HL-60/S4 treated with retinoic acid at 250 ng/mL for 4 days and 3 days (cell line): ENCODE results near the gene GTPBP2.
"Not testable (repeated sequence)": the region's sequence is repeated elsewhere in the genome, so short reads cannot be mapped to it uniquely, and the experiment has no call there.

ENCODE experiments used
- in situ Hi-C: fragments of 300-500 bp; cut with MboI; formaldehyde crosslinking; loops from 2 replicates; pipeline ENCODE4 v1.7.0; 2022; ENCODE audit warnings: low sequenced_read_pairs

GTPBP2 gene

DNA sequence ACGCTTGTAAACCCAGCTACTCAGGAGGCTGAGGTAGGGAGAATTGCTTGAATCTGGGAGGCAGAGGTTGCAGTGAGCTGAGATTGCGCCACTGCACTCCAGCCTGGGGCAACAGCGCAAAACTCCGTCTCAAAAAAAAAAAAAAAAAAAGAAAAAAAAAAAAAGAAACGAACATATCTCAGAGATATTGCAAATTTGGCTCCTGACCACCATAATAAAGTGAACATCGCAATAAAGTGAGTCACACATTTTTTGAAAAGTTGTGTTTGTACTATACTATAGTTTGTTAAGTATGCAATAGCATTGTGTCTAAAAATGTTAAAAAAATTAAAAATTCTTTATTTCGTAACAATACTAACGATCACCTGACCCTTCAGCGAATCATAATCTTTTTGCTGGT, 29.1 kb upstream of the GTPBP2 start:
- in situ Hi-C loops = no loop called here

DNA sequence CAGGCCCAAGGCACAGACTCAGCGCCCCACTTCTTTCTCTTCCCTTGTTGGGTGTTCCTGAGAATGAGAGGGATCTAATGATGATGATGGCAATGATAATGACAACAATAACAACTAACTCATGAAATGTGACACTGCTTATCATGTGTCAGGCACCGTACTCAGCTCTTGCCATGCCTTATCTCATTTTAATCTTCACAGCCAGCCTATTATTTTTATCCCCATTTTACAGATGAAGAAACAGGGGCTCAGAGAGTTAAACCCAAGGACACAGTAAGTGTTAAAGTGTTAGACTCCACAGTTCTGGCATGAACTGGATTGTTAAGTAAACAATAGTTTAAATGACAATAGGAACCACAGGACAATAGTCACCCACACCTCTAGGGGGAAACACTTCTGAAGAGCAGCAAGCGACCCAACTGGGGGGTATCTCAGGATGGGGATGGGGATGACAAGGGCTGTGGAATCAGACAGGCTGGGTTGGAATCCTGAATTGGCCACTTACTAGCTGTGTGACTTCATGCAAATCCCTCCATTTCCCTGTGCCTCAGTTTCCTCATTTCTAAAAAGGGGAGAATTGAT, 28.2 kb upstream of the GTPBP2 start:
- in situ Hi-C loops = no loop called here

DNA sequence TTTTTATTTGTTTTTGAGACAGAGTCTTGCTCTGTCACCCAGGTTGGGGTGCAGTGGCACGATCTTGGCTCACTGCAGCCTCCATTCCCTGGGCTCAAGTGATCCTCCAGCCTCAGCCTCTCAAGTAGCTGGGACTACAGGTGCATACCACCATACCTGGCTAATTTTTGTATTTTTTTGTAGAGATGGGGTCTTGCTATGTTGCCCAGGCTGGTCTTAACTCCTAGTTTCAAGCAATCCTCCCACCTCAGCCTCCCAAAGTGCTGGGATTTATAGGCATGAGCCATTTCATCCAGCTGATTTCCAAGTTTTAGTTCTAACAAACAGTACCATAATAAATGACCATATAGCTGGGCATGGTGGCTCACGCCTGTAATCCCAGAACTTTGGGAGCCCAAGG, 23.8 kb upstream of the GTPBP2 start:
- in situ Hi-C loops = not testable (repeated sequence)

DNA sequence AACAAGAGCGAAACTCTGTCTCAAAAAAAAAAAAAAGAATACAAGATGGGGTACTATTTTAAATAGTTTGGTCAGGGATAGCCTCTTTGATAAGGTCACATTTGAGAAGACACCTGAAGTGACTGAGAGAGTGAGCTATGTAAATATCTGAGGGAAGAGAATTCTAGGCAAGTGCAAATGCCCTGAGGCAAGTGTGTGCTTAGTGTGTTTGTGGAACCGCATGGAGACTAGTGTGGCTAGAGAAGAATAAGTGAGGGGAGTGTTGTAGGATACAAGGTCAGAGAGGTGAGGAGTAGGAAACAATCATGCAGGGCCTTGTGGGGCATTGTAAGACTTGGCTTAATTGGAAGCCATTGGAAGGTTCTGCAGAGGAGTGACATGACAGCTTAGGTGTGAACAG, 19.2 kb upstream of the GTPBP2 start:
- in situ Hi-C loops = no loop called here

DNA sequence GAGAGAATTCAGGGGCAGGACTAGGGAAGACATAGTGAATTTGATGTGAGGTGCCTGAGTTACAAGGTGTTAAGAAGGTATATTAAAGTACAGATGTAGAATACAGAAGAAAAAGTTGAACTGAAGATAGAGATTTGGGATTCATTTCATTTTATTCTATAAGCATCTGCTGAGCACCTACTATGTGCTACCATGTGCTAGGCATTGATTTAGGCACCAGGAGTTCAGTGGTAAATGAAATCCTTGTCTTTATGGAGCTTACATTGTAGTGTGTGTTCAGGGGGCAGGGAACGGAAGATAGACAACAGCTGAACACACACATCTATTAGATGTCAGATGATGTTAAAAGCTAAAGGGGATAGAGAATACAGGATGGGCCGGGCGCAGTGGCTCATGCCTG, 18.5 kb upstream of the GTPBP2 start:
- in situ Hi-C loops = no loop called here

DNA sequence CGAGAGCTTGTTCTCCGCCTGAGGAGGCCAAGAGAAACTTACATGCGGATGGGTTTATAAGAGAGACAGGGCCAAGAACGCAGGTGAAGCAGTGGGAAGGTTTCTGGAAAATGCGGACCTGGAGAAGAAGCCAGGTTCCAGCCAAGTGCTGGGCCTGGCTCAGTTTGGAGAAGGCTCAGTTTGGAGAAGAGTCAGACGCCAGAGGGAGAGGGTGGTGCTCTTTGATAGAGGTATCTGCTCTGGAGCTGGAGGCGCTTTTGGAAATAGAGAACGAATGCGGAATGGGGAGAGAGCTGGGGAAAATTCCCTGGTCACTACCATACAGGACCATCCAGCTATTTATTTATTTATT, 16.5 kb upstream of the GTPBP2 start:
- in situ Hi-C loops = no loop called here

DNA sequence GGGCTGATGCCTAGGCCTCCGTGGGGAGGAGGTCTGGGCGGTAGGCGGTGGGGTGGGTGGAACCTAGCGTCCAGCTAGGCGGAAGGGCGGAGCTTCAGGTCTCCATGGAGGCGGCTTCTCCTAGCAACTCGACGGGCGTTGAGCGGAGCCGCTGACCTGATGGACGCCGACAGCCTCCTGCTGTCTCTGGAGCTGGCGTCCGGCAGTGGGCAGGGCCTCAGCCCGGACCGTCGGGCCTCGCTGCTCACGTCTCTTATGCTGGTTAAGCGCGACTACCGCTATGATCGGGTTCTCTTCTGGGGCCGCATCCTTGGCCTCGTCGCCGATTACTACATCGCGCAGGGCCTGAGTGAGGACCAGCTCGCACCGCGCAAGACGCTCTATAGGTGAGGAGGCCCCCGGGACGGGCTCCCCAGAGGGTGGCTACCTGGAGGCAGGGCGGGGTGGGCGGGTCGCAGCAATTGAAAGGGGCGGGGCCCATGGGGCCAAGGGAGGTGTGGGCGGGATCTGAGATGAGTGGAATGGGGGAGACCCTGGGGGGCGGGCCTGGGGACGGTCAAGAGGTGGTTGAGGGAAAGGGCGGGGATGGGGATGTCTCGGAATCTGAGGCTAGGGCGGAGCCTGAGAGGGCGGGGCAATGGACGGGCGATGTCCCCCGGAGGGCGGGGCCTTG, 16.0 kb upstream of the GTPBP2 start, which contains the start of gene RSPH9:
Gene RSPH9, plus strand, starts transcription at position 97 of the 673 bp plus-strand sequence. Its CDS starts 63 bp downstream, at position 160.
- in situ Hi-C loops = no loop called here

DNA sequence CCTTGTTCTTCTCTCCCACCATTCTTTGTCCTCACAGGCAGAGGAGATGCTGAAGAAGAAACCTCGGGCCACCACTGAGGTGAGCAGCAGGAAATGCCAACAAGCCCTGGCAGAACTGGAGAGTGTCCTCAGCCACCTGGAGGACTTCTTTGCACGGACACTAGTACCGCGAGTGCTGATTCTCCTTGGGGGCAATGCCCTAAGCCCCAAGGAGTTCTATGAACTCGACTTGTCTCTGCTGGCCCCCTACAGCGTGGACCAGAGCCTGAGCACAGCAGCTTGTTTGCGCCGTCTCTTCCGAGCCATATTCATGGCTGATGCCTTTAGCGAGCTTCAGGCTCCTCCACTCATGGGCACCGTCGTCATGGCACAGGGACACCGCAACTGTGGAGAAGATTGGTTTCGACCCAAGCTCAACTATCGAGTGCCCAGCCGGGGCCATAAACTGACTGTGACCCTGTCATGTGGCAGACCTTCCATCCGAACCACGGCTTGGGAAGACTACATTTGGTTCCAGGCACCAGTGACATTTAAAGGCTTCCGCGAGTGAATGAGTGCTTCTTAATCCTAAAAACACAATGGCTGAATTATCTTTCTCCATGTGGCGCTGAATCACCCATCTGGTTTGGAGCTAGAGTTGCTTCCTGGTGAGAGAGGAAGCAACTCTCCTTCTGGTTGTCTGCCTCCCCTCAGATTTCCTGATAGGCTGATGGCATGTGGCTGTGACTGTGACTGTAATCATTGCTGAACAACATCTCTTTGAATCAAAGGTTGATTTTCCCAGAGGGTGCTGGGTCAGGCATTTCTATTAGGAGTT, 11.1 kb upstream of the GTPBP2 start:
- in situ Hi-C loops = no loop called here

DNA sequence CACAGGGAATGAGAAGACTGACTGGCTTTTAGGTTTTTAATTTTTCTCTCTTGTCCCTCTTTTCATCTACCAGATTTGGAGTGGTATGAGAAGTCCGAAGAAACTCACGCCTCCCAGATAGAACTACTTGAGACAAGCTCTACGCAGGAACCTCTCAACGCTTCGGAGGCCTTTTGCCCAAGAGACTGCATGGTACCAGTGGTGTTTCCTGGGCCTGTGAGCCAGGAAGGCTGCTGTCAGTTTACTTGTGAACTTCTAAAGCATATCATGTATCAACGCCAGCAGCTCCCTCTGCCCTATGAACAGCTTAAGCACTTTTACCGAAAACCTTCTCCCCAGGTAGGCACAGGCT, 7.2 kb upstream of the GTPBP2 start:
- in situ Hi-C loops = no loop called here

DNA sequence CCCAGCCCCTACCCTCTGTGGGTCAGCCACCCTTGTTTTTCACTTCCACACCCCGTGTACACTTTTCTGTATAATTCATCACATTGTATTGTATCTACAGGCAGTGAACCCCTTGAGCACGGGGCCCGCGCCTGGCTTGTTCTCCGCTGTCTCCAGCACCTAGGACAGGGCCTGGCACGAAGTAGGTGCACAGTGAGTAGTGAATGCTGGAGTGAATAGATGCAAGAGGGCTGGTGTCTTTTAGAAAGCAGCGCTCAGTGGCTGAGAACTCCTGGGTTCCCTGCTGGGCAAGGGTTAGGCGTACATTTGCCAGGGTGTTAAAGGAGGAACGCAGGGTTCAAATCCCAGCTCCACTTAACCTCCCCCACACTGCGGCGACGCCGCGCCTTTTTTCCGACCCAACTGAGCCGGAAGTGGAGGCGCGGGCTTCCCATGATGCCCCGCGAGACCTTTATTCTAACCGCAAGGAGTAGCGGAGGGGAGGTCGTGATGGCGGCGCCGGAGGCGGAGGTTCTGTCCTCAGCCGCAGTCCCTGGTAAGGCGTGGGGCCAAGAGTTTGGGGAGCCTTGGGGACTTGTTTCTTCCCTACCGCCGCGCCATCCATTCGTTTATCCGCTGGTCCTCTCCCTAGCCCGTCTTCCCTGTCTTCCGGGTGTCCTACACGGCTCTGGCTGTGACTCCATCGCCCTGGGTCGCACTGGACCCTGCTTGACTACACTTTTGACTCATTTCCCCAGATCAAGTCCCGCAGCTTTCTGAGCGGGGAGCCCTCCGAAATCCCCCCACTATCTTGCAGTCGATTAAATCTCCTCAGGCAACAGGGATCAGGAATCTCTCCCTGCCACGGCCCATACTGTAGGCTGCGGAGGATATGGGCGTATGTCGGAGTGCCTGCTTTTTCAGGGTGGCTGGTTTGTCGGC, 6.6 kb upstream of the GTPBP2 start, which contains the start of gene MAD2L1BP:
Gene MAD2L1BP, plus strand, starts transcription at position 454 of the 921 bp plus-strand sequence. Its CDS starts 36 bp downstream, at position 490.
- in situ Hi-C loops = no loop called here

DNA sequence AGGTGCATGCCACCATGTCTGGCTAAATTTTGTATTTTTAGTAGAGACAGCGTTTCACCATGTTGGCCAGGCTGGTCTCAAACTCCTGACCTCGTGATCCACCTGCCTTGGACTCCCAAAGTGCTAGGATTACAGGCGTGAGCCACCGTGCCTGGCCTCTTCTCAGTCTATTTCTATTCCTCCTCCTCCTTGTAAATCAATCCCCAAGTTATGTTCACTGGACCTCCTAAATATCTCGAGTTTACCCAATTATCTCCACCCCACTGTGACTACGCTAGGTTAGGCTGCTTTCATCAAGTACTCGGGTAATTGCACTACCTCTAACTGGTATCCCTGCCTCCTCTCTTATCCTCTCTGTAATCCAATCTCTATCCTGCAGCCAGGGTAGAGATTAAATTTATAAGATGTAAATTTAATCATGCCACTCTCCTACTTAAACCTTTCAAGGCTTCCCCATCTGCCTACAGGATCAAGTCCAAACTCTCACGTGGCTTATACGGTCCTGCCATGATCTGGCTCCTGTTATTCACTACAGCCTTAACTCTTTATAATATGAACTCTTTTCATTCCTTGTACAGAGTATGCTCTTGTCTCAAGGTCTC, 5.7 kb upstream of the GTPBP2 start:
- in situ Hi-C loops = no loop called here

DNA sequence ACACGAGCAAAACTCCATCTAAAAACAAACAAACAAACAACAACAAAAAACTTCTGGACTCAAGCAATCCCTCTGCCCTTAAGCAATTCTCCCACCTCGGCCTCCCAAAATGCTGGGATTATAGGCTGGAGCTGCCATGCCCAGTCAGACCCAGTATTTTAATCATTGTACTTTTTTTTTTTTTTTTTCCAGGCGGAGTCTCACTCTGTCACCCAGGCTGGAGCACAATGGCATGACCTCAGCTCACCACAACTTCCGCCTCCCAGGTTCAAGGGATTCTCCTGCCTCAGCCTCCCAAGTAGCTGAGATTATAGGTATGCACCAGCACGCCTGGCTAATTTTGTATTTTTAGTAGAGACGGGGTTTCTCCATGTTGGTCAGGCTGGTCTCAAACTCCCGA, 3.9 kb upstream of the GTPBP2 start:
- in situ Hi-C loops = not testable (repeated sequence)

DNA sequence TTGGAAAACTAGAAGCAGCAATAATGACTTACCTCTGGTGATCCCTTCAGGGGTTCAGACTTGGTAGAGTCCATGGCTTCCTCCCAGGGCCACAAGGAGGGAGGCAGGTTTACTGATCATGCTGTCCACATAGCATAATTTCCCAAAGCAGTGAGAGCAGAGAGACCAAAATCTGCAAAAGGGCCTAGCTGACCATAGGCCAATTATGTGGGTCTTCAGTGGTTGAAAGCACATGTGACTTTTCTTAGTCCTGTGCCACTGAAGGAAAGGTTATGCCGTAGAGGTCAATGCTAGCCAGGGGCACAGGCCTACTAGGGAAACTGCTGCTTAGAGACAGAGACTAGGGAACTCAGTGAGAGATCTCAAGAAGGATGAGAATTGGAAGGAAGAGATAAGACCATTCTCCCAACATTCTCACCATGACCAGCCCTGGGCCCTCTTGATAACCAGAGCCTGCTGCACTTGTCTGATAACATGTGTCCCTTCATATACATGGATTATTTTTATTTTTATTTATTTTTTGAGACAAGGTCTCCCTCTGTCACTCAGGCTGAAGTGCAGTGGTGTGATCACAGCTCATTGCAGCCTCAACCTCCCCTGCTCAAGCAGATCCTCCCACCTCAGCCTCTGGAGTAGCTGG, 2.0 kb upstream of the GTPBP2 start:
- in situ Hi-C loops = no loop called here

DNA sequence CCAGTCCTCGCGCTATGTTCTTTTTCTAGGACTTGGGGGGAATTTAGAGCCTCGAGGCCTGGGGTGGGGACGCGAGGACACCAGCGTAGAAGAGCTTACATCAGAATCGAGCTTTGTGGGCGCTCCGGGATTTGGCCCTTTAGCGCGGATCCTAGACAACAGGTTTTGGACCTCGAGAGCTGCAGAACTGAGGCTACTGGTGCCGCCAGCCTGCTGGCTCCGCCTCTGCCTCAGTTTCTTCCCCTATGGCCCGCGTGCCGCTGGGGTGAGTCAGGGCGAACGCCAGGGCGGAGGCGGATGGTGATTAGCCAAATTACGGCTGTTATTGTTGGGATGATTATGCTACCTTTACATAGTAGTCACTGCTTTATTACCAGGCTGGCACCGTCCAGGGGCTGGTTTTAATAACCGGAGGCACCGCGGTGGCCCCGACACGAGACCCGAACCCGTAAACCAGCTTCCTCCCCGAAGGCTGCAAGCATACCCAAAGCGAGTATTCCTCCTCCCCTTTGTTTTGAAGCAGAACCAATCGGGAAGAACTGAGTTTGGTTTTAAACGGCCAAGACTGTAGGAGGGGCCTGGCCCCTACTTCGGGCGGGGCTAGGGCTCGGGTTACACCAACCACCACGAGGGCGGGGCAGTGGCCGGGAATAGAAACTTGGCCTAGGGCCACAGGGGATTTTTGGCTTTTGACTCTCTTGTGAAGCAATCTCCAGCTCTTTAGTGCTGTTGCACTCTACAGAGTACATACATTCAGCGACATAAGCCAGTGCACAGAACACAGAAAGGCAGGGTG, 639 bp upstream of the GTPBP2 start:
- in situ Hi-C loops = no loop called here

DNA sequence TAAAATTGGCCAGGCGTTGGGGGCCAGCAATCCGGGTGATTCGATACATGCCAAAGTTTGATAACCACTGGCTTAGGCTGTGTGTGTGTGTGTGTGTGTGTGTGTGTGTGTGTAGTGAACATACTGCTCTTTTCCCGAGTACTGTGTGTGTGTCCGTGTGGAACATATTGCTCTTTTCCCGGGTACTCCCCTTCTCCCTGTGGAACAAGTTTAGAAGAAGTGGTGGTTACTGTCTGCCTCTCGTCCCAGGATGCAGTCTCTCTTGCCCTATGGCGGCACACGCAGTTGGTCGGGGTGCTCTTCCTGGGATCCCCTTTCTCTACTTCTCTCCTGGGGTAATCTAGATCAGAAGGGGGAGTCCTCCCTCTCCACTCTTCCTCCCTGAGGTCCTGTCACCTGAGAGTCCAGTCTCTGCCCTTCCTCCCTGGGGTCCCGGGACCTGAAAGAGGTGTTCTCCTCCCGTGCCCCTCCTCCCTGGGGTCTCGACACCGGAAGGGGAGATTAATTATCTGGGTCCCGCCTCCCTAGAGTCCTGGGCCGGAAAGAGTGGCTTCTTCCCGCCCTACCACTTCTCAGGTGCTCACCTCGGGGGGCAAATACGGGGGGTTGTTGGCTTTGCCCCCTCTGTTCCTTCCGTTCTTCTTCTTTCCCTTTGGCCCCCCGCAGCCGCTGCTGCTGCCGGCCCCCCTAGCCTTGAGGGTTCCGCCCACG, 516 bp downstream of the GTPBP2 start:
- in situ Hi-C loops = no loop called here

DNA sequence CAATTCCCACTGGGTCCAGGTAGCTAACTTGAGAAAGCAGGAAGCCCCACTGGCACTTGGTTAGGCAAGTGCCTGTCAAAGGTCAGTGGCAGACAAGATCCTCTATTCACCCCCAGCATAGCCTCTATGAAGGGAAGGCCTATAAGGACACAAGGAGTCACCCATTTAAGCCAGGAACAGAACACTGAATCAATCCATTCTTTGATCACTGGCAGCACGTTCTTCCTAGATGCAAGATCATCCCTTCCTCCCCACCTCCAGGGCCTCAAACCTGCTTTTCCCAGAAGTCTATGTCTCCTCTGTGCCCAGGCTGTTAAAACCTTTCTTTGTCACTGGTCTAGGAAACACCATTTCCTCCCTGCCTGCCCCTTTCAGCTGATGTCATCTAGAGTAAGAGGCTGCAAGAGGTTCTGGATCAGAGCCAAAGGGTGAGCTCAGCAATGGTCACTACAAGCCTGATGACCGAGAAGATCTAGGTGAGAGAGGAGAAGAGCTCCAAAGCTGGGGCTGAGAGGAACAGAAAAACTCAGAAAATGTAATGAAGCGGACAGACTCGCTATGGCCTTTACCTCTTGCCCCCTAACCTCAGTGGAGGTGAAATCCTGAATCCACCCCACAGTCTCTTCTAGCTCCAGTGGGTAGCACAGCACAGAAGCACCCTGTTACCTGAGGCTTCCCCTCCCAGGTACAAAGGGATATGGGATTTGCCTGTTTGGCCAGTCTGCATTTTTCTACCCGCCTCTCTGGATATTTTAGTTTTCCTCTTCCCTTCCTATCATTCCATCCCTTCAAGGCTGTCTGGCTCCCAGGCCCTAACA, 1.8 kb downstream of the GTPBP2 start:
- in situ Hi-C loops = no loop called here

DNA sequence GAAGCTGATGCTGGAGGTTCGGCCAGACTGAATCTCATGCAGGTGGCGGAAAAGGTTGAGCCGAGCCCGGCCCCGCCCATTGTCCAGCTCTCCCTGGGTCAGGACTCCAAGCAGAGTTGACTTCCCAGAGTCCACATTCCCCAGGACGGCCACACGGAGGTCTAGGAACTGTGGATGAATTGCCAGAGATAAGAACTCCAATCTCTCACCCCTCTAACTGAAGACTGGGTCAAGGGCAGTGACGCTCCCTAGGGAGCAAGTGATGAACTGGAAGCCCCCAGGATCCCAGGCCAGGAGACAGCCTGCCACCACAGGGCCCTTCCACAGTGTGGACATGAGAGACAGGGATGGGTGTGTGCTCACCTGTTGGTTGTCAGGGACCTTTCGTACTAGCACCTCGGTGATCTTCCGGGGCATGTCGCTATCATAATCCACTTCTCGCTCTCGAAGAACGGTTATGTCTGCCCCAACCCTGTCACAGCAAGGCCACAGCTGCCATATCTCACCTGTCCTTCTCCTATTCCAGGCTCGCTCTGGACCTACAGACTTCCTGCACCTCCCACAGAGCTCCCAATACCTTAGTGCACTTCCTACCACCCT, 3.6 kb downstream of the GTPBP2 start:
- in situ Hi-C loops = no loop called here
